ENCODE measurements around the gene PIP5KL1. TPM values are rescaled to one million over a fixed set of nuclear protein-coding genes. Genes with fewer than 3 reads are reported as not detected.

PIP5KL1 gene
- total RNA-seq, 1 experiment from 2014 or later = 21.9 TPM

DNA sequence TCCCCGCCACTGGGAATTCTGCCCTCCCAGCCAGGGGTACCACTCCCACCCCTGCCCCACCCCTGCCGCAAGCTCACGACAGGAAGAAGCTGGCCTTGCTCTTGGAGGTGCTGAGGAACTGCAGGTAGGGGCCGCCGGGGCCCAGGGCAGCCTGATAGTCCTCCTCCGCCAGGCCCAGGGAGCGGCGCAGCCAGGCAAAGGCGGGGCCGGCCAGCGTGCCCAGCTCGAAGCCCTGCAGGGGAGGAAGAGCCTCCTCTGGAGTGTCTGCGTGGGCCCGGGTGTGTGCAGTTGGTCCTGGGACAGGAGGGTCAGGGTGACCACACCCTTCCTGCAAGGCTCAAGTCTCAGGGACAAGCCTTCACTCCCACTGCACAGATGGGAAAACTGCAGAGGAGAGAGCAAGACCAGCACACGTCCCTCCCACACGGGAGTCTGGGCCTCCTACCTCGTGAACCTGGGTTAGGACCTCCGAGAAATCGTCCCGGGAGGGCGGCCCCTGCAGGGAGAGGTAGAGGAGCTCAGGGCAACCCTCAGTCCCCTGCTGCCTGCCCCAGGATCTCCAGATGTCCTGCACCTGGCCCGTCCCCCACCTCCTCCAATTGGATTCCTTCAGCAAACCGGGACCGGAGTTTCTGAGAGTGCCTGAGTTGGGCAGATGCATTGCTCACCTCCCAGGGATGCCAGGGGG is 2.4 kb downstream of the PIP5KL1 start:
- Histone ChIP-seq H3K27me3 (ENCODE audit: insufficient read depth, low read depth) (no peaks in the 10 kb centered on the region), H3K4me1 (replicated peaks; ENCODE audit: insufficient read depth) (peaks cover 37% of the 10 kb centered on the region), H3F3A (ENCODE audit: insufficient read depth, low read depth) (peaks cover 66% of the 10 kb centered on the region), H3K79me2 (ENCODE audit: low read depth) (no peaks in the 10 kb centered on the region), H3K4me3 (peak overlapping the region; percentile 63), H3K36me3 (ENCODE audit: low read depth) (no peaks in the 10 kb centered on the region), H3K9me2 (ENCODE audit: insufficient read depth) (no peaks in the 10 kb centered on the region), H4K20me1 (ENCODE audit: insufficient read depth) (0 out of 2 replicates have a peak, but pooled peaks cover 3% of the 10 kb centered on the region), H3K27ac (no peak overlapping the region), H3K4me2 (peak overlapping the region; percentile 91), H3K9me3 (ENCODE audit: insufficient read depth, low read depth) (no peaks in the 10 kb centered on the region), H2AFZ (peak overlapping the region; percentile 71)
- intact Hi-C loops (cut with micrococcal nuclease; ENCODE audit: unreplicated experiment) = no loop called here
- ChIA-PET CTCF (interaction anchor here (0.6 to 1.0 kb wide), 3 partner anchors 107 to 201 kb away, joined by 3 to 4 read pairs (median 3); no protein-coding TSS in a partner anchor), POLR2A (ENCODE audit: unreplicated experiment) (no interaction called here)
- DNase-seq = peak in 1 of 2 experiments; percentile 54
- TF ChIP-seq EZH2 (IDR thresholded peaks at IDR 0.05; ENCODE audit: low read depth) = no peak
- BruUV-seq (replicated peaks) = no TSS peak

DNA sequence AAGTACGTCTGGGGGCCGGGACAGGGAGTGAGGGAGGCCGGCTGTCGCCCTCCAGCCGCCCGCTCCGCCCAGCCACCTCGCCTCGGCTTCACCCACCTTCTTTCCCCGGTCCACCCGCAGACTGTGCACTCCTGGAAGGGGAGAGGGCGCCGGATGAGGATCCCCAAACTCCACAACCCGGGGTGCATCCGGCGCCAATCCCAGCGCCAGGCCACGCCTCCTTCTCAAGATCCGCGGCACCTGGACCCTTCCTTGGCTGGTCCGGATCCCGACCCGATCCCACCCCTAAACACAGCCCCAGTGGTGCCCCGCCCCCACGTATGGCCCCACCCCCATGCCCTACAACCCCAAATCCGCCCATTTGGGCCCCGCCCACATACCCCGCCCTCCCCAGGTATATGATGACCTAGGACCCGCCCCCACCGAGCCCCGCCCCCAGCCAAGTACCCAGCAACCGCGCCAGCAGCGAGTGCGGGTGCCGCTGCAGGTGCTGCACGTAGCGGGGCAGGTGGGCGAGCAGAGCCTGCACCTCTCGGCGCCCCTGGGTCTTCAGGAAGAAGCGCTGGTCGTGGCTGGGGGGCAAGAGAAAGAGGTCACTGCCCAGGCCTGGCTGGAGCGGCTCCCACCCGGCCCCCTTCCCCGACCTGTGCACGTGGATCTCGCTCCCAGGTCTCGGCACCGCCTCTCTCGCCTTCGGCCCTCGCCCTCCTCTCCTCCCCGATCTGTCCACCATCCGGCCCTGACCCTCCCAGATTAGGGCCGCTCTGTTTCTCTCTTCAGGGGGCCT is 3.2 kb downstream of the PIP5KL1 start:
- Histone ChIP-seq H3K9me3 (ENCODE audit: insufficient read depth, low read depth) (no peaks in the 10 kb centered on the region), H3K4me3 (peak overlapping the region; percentile 63), H3K9me2 (ENCODE audit: insufficient read depth) (no peaks in the 10 kb centered on the region), H3K27ac (no peak overlapping the region), H3K36me3 (ENCODE audit: low read depth) (no peaks in the 10 kb centered on the region), H3K79me2 (ENCODE audit: low read depth) (no peaks in the 10 kb centered on the region), H2AFZ (peak overlapping the region; percentile 71), H4K20me1 (ENCODE audit: insufficient read depth) (0 out of 2 replicates have a peak, but pooled peaks cover 3% of the 10 kb centered on the region), H3K27me3 (ENCODE audit: insufficient read depth, low read depth) (no peaks in the 10 kb centered on the region), H3K4me1 (replicated peaks; ENCODE audit: insufficient read depth) (peaks cover 30% of the 10 kb centered on the region), H3K4me2 (peak overlapping the region; percentile 91), H3F3A (ENCODE audit: insufficient read depth, low read depth) (peaks cover 66% of the 10 kb centered on the region)
- no TSS peak for BruUV-seq (replicated peaks)
- ChIA-PET POLR2A (ENCODE audit: unreplicated experiment) (no interaction called here), CTCF (no interaction called here)
- intact Hi-C loops (cut with micrococcal nuclease; ENCODE audit: unreplicated experiment) = no loop called here
- TF ChIP-seq EZH2 (IDR thresholded peaks at IDR 0.05; ENCODE audit: low read depth) = no peak
- peak in 1 of 2 experiments; percentile 64 for DNase-seq

DNA sequence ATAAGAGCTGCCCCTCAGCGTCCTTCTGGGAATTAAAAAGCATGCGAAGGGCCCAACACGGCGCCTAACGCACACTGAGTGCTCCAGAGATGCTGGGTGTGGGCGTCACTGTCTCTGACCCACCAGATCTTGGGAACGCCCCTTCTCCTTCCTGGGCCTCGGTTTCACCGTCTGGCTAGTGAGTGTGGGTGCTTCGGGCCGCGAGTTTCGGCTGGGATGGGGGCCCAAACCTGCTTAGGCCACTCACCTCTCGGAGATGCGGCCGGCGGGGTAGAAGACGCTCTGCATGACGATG is 3.7 kb downstream of the PIP5KL1 start:
- no peak for TF ChIP-seq EZH2 (IDR thresholded peaks at IDR 0.05; ENCODE audit: low read depth)
- TF ChIP-seq, protein P1, sequence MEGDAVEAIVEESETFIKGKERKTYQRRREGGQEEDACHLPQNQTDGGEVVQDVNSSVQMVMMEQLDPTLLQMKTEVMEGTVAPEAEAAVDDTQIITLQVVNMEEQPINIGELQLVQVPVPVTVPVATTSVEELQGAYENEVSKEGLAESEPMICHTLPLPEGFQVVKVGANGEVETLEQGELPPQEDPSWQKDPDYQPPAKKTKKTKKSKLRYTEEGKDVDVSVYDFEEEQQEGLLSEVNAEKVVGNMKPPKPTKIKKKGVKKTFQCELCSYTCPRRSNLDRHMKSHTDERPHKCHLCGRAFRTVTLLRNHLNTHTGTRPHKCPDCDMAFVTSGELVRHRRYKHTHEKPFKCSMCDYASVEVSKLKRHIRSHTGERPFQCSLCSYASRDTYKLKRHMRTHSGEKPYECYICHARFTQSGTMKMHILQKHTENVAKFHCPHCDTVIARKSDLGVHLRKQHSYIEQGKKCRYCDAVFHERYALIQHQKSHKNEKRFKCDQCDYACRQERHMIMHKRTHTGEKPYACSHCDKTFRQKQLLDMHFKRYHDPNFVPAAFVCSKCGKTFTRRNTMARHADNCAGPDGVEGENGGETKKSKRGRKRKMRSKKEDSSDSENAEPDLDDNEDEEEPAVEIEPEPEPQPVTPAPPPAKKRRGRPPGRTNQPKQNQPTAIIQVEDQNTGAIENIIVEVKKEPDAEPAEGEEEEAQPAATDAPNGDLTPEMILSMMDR (conservative IDR thresholded peaks at IDR 0.05) = no peak
- H3K9me2 ChIP-seq (ENCODE audit: insufficient read depth) = no peaks in the 10 kb centered on the region
- H3F3A ChIP-seq (ENCODE audit: insufficient read depth, low read depth) = peaks cover 63% of the 10 kb centered on the region
- no peak for DNase-seq
- BruUV-seq (replicated peaks) = no TSS peak
- H4K20me1 ChIP-seq (ENCODE audit: insufficient read depth) = 0 out of 2 replicates have a peak, but pooled peaks cover 3% of the 10 kb centered on the region
- POLR2A ChIA-PET (ENCODE audit: unreplicated experiment) = no interaction called here
- no peak overlapping the region for H3K27ac ChIP-seq
- H3K4me1 ChIP-seq (replicated peaks; ENCODE audit: insufficient read depth) = peaks cover 26% of the 10 kb centered on the region
- no peak overlapping the region for H2AFZ ChIP-seq
- no peaks in the 10 kb centered on the region for H3K27me3 ChIP-seq (ENCODE audit: insufficient read depth, low read depth)
- no peak overlapping the region for H3K4me3 ChIP-seq
- no peaks in the 10 kb centered on the region for H3K9me3 ChIP-seq (ENCODE audit: insufficient read depth, low read depth)
- no peaks in the 10 kb centered on the region for H3K36me3 ChIP-seq (ENCODE audit: low read depth)
- CTCF ChIA-PET = no interaction called here
- intact Hi-C loops (cut with micrococcal nuclease; ENCODE audit: unreplicated experiment) = no loop called here
- no peaks in the 10 kb centered on the region for H3K79me2 ChIP-seq (ENCODE audit: low read depth)
- H3K4me2 ChIP-seq = peak overlapping the region; percentile 91; the same call in 1 of the 2 replicates

Data from PC-9 (cell line).